ENCODE data around the gene NID1.

GRCh38 chr1:235932090-235932510, 132.8 kb downstream of the NID1 start:
- TF ChIP-seq CTCF (IDR thresholded peaks at IDR 0.05): no peak
- no peak for TF ChIP-seq POLR2A (IDR thresholded peaks at IDR 0.05)
